Medulla oblongata (tissue), 1 donor: ENCODE measurements around the gene POU3F3.
A peak's percentile ranks its signal among the peaks of the same experiment; 100 is the strongest.

Source experiments
- DNase-seq: peaks from one replicate; pipeline ENCODE4 v3.0.0-alpha.2; 2015; ENCODE audit errors: extremely low spot score

POU3F3 gene

DNA sequence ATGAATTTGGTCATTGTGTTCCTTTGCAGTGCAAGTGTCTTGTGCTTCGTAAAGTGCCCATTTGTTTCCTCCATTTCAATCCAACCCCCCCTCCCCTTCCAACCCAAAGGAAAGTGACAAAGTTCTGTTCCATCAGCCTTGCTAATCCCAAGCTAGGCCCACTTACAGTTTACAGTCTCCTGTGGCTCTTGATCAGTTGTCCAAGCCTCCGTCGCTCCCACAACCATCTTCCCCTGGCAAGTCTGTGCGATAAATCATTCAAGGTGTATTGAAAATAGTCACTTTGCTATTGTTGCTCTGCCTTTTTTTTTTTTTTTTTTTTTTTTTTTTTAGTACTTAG, 6.5 kb downstream of the POU3F3 start:
- peak; percentile 86 for DNase-seq

DNA sequence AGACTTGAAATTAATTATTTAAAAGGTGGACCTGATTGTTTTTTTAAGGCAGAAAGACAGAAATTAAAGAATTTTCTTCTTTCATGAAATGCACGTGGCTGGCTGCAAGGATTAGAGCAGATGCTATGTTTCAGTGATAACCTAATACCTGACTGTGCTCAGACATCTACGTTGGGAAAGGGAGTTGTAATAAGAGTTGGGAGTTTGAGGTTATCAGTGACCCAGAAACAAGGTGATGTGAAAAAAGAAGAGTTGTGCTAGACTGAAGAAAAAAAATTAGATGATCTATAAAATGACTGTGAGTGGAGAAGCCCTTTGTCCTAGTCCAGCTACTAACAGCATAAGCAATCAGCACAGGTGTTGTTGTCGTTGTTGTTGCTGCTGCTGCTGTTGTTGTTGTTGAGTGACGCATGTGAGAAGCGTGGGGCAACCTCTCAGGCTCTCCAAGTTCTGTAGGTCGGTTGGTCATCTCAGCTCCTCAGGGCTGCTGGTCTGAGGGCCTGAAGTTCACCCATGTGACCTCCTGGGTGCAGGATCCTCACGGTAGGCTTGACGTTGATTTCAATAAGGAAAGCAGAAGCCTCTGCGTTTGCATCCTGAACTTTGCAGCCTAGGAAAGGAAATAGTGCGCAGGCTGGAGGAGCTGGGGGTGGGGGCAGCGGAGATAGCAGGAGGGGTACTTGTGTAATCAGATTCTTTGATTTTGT, 7.6 kb downstream of the POU3F3 start:
- DNase-seq, result peak; percentile 58

DNA sequence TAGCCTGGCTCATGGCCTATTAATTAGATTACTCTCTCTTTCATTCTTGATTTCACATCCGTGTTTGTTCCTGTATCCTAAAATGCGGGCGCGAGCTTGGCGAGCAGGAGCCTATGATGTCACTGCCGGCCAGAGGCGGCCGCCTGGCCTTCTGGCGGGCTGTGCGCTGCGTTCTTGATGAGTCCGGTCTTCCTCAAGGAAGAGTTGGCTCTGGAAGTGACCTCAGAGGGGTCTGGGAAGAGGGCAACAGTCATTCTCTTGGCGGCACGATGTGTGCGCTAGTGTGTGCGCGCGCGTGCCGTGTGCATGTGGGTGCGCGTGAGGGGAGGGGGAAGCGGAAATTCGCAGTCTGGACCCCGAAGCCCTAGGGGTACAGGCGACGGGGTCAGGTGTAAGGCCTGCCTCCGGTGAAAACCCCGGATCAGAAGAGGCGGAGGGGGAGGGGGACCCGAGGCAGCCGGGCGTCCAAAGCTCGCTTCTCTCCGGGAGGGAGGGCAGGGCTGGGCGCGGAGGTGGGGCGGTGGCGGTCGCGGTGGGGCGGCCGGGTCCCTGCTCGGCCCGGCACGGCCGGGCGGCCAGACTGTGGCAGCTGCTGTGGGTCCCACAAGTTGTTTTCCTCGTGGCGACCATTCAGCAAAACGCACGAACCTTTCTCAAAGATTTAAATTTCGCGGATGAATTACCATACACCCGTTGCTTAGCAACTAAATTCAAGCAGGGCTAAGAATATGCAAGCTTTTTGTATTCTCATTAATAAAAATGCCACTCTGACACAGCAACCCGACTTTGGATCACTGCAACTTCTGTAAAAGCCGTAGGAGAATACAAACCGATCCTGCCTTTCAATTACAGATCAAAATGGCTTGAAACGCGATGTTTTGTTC, 8.4 kb downstream of the POU3F3 start:
- DNase-seq, result peak; percentile 81

DNA sequence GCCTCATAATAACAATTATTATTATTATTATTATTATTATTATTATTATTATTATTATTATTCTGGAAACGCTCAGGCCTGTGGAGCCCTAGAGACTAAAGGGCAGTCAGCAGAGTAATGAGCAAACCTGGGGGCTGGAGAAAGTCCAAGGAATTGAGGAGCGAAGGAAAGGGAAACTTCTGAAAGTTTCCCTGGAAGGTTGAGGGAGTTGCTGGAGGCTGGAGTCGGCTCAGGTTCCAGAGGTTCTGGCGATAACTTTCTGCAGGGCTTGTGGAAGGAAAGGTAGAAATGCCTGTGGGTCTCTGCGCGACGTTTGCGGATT, 9.2 kb downstream of the POU3F3 start:
- DNase-seq, result peak; percentile 32

DNA sequence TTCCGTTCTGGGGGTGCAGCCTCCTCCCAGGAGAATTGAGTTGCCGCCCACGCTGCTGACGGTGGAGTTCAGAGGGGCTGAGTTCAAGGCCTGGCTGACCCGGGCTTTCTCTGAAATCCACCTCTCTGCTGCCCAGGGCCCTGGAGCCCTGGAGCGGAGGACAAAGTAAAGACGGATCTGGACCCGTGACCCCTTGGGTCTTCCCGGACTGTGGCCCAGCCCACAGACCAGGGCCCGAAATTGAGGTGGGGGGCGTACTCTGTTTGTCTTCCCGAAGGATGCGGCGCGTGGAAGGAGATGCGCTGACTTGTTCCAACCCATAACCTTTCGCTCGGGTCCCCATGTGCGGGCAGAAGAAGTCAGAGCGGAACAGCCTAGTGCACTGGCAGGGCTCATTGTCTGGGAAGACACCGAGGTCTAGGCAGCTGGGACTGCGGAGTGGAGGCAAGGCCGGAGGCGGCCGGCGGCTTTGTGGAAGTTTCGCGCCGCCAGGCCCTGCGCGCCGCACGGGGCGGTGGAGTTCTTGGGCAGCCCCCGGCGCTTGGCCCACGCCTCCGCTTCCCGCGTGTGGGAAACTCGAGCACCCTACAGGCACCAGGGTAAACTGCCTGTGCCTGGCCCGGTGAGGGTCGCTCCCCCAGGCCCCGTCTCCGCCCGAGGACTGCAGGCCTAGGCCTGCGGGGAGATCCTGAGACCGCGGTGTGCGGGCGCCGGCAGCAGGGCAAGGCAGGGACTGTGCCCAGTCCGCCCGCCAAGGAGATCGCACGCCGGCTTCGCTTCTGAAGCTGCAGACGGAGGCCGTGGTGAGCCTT, 9.8 kb downstream of the POU3F3 start:
- DNase-seq, result peak; percentile 38

DNA sequence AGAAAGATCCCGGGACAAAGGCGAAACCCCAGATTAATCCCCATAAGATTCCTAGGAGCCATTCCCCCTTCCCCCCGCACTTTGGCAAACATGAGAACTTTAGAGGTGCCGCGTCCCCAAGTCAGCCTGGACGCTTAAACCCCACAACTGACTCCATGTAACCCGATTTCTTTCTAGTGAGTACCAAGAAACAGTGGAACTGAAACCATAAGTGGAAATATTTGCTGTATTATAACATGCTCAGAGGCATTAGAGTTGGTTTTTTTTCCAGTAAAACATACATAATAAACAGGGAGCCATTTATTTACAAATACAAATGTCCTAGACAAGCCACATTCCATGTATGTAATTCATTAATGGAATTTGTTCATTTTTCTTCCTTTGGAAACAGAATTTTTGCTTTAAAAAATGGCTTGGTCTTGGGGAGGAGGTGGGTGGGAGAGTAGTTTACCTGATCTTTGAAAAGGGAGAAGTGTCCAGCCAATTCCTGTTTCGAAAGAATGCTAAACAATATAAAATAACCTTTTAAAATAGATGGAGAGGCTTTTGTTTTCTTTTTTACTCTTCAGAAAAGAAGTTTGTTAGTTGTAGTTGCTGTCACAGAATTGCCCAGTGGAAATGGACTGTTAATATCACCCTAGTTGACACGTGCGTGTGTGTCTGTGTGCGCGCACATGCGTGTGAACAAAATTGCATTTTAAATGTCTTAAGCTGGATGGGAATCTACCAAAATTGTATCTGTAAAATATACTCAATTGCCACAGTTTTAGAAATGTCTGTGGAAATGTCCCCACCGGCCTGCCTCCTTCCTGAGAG, 10.6 kb downstream of the POU3F3 start:
- peak; percentile 8 for DNase-seq

DNA sequence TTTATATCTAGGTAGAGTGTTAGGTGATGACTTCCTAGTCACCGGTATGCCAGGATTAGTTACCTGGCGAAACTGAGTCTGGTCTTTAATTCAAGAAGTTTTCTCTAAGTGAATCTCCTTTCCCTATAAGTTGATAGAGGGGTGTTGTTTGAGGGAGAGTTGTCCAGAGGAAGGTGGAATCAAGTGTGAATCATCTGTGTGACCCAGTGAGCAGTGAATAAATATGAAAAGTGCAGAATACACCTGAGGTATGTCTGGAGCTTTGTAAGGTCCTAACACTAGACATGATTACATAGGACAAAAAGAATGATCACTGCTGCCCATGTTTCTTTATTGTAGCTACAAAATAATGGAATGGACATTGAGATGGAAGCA, 11.2 kb downstream of the POU3F3 start:
- no peak for DNase-seq

DNA sequence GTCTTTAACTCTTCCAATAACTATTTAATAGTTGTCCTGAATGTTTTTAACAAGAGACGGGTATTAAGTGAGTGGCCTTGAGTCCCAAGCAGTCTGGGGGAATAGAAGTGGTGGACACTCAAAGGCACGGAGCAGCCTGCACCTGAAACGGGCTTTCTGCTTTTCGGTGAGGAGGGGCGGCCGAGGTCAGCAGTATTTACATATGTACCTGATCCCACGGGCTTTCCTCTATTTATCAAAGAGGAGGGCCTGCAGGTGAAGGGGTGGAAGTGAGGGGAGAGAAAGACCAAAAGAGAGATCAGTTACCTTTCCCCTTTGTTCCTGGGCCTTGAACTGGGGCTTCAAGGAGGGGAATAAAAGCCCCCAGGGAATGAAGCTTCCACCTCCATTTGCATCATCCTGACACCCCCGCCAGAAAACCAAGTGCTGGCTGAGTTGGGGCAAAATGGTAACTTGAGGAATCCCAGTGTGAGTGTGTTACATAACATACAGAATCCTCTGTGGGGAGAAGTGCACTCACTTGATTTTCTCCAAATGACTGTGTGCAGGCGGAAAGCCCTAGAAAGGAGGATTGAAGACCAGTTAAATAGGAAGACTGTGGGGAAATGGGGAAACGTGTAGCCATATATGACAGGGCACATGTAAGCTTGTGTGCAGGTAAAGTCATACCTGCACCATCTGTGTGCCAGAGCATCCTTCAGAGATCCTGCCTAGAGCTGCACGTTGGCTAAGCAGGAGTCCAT, 12.4 kb downstream of the POU3F3 start:
- peak; percentile 27 for DNase-seq

DNA sequence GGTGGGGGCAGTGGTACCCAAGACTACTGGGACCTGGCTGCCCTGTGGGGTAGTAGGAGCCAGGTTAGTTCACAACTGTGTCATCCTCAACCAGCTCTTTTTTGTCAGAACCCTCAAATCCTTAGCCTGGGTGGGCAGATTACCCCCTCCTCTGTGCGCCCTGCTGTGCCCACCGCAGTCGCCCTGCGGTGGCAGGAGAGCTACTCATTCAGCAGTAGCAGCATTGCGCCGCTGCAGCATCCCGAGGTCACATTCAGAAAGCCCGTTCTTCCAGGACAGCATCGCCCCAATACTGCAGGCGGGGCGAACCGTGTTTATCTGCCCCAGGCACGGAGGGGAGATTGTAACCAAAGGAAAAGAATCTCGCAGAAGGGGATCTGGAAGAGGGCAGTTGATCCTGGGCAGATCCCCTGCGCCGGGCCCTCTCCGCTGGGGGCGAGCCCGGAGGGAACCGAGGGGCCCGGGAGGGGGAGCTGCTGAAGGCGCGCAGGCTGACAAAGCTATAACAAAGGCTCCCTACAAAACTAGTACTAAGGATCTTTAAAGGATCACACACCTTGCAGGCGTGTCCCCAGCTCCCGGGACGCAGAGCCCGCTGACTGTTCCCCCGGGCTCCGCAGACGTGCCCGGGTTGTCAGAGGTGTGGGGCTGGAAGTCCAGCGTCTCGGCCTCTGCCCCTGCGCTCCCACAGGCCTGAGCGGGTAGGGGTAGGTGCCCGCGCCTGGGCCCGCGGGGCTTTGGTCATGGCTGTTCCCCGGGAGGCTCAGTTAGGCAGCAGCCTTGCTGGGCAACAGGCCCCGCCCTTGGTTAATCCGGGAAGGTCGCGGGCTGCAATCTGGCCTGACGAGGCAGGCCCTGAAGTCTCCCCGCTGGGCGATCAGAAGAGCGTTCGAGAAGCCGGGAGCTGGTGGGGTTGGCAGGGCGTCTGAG, 13.2 kb downstream of the POU3F3 start:
- peak; percentile 62 for DNase-seq

DNA sequence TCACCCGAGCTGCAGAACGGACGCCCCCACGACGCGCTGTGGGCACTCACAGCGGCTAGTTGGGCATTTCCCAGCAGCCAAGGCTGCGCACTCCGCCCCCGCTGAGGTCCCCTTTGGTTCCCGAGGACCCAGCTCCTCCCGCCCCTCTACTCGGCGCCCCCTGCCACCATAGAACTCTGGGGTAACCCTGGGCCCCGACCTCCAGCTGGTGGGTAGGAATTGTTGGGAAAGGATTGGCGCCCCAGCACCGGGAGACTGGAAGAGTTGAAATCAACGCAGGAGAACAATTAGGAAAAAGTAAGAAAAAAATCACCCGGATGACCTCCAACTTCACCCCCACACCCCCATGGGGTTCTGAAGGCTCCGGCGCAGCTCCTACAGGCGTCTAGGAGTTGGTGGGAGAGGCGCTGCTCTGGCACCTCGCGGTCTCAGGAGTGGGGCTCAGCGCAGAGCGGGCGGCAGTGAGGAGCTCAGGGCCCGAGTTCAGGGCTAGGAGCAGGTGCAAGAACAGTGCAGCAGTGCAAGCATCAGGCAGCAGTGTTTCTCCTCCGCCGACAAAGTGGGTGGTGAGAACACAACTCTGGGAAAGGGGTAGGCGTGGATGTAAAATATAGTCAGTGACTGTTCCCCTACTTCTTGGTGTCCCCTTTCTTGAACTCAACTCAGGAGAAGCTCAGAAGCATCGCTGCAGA, 14.0 kb downstream of the POU3F3 start:
- no peak for DNase-seq

DNA sequence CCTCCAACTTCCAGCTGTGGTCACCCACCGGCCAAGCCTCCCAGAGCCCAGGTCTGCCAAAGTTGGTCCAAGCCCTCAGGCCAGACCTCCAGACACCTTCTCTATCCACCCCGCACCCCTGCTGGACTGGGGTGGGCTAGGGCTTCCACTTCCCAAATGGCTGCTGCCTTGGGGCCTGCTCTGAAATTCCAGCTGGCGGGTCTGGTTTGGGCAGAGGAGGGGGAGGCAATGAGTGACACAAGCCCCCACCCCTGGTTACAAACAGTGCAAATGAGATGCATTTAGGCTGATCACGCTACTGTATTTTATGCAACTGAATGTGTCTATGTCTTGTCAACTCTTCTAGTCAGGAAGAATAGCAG, 14.6 kb downstream of the POU3F3 start:
- DNase-seq, result no peak

DNA sequence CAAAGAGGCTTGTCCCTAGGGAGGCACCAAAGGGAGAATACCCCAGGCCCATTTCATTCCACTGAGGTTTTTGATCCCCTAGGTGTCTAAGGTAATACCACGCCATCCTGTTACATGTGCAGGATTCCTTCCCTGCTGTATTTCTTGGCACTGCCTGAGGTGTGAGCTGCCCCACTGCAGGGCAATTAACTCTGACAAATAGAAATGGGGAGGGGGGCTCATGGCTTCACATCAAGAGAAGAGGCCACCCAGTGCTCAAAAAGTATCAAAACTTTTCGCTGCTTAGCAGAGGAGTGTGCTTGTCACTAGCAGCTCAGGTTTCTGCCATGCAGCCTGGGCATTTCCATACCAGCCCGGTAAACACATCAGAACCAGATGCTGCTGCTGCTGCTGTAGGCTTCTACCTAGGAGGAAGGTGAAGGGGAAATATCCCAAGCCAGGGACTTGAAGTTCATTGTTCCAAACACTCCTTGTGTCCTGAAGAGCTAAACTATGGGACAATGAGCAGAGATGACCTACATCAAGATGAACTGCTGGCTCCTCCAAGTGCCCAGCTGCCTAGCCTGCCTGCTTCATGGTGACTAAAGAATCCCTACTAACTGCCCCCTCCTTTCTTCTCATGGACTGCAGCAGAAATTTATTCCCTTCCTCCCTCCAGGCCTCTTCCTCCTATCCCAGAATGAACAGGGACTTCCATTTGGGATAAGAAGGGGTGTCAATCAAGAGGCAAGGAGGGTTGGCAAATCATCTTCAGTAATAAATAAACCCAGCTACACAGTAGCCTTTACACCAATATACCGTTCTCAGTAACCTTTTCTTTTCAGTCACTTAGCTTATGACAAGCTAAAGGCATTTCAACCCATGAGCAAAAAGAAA, 16.4 kb downstream of the POU3F3 start:
- DNase-seq, result peak; percentile 27

DNA sequence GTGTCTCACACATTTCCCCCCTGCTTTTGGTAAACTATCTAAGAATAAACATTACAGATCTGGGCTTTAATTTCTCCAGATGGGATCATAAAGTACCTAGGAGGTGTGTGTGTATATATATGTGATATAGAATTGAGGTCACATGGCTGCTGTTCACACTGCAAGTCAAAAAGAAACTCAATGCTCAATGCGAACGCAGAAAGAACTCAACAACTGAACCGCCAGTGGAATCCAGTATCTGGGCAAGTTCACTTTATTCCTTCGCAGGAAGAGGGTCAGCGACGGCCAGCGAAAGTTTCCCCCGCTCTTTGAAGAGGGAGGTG, 17.7 kb downstream of the POU3F3 start:
- no peak for DNase-seq

DNA sequence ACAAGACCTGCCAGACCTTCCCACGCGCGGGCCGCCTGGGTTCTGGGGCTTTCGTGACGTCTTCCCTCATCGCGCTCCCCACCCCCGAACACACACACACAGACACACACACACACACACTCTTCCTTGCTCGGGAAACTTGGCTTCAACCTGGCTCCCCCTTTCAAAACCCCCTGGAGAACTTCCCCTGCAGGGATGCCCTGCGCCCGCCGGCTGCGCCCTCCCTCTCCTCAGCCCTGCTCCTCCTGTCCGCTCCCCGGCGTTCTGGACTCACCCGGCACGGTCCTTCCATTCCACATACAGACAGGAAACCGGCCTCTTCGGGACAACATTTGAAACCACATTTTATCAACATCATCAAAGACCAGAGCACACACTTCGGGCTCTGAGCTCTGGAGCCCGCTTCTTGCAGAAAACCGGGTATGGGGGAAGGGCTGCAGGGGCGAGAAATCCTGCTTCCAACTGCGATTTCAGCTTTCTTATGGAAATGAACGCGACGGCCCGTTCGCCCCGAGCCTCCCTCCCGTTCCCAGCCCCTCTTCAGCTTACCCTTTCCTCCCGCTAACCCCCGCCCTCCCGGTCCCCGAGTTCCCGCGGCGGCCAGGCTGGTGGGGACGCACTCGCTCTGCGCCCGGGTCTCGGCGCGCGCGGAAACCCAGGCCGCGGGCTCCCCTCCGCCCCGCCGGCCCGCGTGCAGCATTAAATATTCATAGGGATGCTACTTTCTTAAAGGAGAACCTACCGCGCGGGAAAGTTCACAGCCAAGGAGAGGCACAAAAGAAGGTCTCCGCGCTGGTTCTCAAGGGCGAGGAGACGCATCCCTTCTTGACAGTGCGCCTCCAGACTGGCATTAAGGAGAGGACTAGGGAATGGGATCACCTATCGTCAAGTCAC, 18.3 kb downstream of the POU3F3 start:
- peak; percentile 65 for DNase-seq

DNA sequence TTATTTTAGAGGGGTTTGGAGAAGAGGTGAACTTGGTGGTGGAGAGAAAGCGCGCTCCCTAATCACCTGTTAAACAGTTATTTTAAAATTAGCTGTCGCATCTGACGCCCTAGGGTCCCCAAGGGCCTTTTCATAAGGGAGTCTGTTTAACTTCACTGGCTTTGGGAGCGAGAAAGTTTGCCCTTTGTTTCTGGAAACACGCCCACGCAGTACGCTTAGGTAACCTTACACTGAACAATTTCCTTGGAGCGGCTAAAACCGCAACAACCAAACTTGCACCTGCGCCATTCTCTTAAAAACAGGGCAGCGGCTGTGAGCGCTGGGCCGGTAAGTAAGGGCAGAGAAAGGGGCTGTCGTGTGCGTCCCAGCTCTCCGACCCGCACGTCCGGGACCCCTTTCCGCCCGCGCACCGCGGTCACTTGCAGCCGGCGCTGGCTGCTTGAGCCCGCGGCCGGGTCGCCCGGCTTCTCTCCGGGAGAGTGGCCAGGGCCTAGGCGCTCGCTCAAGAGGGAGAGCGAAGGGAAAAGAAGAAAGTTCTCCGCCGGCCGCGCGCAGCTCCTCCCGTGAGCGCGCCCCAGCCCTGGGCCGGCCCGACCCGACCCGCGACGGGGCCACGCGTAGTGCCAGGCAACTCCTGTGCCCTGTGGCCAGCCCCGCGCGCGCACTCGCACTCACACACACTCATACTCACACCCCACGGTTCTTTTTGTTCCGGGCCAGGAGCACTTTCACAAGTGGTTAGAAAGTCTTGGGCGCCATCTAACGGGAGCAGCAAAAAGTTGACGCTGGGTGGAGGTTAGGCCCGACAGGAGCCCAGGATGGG, 19.2 kb downstream of the POU3F3 start:
- DNase-seq, result peak; percentile 97

DNA sequence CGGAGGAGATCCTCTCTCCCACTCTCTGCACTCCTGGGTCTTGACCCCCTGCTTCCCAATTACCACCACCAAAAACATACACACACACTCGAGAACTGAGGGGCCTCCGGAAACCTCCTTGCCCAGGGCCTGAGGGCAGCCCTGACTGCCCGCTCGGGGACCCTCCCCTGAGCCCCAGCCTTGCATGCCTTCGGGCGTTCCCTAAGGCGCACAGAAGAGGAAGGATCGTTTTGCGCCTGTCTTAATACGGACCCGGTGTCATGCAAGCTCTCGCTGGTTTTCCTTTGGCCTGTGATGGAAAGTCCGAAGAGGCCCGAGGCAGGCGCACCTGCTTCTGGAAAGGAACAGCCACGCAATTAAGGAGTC, 19.8 kb downstream of the POU3F3 start:
- DNase-seq, result no peak

DNA sequence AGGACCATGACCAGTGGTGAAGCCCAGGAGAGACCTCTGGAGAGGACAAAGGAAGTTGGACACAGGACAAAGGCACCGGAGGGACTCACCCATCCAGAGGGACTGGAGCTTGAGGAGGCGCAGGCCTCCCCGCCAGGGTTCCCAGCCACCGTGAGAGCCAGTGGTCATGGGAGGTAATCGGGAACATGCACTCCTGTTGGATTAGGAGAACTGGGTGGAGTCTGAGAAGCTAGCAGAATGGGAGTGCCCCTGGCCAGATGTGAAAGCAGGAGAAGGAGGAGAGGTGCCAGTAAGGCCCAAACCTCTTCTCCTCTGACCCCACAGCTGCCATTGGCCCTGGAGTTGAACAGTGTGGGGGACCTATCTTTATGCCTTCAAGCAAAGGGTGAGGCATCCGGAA, 20.3 kb downstream of the POU3F3 start:
- no peak for DNase-seq
